ENCODE measurements around the gene KIF18A.
"Not testable (repeated sequence)": the region's sequence is repeated elsewhere in the genome, so short reads cannot be mapped to it uniquely, and the experiment has no call there.

Gene KIF18A

DNA sequence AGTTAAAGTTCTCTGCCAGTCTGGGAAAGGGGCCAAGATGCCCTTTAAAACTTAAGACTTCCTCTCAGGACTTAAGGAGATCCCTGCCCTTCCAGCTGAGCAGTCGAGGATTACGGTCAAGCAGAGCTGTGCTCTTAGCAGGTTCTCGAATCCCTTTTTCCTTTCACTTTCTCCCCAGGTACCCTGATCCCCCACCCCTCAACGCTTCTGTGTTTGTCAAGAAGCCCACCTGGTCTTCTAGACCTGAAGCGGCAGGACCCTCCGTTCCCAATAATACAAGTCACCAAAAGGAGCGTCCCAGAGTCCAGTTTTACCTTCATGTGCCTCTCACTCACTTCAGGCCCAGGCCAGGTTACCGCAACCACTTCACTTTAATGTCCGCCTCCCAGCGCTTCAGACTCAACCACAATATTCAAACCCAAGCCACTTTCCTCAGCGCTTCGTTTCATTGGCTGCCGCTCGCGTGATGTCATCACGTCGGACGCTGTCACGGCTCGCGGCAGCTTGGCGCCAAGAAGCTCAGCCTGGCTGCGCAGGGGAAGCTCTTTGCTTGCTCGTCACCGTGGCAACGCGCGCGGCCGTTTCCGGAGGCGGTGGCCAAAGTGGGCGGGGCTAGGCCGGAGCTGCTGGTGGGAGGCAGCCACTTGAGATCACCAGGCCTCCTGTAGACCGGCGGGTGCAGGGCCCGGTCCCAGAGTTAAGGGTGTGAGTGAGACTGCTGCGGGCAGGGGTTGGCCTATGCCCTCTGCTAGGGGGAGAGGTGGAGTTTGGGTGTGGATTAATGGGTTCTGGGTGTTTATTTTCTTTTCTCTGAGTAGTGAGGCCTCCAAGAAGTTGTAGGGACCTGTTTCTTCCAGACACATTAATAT is at the start of gene KIF18A, which contains the start of gene METTL15:
KIF18A (minus strand) TSS at position 407 of the 869 bp plus-strand sequence. CDS start 10,209 bp downstream, outside the sequence.
METTL15 (plus strand) TSS at position 639 of the 869 bp plus-strand sequence. CDS start 4,947 bp downstream, outside the sequence.
- peak; percentile 99 for DNase-seq

DNA sequence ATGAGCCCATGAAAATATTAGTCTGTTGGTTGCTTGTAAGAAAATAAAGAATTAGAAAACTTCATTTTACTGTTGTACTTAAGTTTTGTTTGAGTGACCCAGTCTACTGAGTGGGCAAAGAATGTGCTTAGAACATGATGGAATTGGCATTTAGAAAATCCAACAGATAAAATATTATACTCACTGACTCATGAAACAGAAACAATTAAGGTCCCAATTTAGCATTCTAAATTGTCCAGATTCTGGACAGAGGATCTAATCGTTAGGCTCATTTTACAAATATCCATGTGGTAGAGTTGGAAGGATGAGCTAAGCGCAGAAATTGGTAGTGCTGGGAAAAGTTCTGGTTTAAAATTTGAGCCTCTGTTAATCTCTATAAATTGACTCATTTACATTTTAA is 45.6 kb upstream of the KIF18A start:
- DNase-seq: no peak

DNA sequence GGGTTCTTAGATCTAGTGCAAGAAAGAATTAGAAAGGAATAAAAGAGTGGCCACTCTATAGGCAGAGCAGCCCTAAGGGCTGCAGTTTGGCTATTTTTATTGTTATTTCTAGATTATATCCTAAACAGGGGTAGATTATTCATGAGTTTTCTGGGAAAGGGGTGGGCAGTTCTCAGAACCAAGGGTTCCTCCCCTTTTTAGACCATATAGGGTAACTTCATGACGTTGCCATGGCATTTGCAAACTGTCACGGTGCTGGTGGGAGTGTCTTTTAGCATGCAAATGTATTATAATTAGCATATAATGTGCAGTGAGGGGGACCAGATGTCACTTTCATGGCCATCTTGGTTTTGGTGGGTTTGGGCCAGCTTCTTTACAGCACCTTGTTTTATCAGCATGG is 44.8 kb upstream of the KIF18A start:
- DNase-seq: no peak

DNA sequence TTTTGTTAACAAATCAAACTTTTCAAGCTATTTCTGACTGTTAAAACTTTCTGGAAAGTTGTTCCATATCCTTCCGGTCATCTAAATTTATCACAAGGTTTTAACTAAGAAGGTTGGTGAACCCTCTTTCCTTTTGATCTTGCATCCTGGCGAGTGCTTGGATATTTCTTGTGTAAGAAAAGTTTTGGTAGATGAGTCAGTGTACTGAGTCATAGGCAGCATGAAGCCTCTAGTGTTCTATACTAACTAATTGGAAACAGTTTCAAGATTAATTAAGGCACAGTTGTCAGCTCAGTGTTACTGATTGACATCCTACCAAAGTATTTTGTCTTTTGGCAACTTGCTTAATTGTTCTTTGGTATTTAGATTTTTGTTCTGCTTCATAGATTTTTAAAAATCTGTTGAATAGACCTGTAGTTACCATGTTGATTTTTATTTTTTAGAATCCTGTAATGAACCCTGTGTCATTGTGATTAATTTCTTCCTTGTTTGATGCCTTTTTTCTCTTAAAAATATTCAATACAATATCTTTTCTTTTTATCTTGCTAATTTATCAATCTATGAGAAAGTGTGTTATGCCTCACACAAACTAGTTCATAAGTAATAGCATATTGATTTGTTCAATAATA is 38.3 kb upstream of the KIF18A start:
- DNase-seq: no peak

DNA sequence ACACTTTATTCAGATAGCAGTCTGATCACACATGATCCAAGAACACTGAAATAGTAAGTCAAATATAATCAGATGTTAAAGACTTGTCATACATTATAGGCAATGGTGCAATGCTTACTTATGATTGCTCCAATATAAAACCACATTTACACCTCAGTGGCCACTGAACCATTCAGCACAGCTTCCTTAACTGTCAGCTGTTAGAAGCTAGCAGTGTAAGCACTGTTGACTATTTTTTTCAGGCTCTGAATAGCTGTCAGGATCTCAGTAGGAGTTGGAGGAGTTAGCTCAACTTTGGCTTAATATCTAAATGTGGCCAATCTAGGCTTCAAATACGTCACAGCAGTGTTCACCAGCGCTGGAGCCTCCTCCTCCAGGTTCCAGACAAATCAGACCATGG is 36.9 kb upstream of the KIF18A start:
- no peak for DNase-seq

DNA sequence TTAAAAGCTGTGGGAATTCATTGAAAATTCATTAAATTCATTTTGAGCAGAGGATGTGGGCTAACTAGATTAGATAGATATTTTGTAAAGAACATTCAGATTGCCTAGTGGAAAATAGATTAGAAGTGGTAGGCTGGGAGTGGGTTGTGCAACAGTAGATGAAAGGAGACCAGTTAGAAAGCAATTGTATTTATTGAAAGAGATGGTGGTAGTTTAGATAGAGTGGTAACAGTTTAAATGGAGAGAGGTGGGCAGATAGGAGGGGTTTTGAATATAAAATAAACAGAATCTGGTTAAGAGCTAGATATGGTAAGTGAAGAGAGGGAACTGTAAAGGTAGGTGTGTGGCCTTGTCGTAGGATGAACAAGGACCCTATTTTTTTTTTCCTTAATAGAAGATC is 34.8 kb upstream of the KIF18A start:
- no peak for DNase-seq

DNA sequence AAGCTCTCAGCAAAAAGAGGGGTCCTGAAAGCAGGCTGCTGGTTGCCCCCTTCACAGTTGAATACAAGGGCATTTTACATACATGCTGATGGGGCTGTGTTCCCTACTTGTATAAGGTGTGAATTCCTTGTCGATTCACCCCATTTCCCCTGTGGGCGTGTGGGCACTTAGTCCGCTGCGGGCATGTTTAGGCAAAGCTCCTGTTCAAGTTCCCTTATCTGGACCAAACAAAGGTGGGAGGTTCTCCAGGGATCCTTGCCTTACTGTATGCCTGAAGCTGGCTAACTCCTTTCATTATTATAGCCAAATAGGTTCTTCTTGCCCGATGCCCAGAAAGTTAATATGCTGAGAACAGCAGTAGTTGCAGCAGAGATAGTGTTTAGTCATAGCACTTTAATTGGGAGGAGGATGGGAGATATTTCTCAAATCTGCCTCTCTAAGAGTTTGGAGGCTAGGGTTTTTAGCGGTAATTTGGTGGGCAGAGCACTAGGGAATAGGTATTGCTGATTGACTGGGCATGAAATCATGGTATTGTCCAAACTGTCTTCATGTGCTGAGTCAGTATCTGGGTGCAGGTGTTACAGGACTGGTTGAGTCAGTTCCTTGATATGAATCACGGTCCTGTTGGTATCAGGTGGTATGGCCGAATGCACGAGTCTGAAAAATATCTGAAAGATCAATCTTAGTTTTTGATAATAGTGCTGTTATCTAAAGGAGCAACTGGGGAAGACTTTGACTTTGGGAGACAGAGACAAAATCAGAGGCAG is 32.9 kb upstream of the KIF18A start:
- no peak for DNase-seq

DNA sequence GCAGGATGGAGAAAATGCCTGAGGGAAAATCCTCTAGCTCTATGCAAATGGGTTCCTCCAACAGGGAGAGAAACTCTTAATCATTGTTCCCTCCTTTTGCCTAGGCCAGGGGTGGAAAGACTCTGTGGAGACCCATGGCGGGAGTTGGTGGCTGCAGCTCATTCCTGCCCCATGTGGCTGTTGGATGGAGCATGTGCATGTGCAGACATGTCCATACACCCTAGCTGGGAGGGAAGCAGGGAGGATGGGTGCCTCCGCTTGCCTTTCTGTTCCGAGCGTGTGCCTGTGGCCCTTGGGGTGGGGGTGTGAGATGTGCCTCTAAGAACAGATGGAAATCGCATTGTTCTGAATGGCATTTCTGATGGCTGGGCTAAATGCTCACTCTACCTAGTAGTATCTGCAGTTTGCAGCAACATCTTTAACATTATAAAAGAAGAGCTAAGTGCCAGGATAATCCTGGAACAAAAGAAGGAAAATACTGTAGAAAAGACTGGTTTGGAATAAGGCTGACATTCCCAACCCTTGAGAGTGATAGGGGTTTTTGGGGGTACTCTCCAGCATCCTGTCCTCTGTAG is 32.0 kb upstream of the KIF18A start:
- DNase-seq: no peak

DNA sequence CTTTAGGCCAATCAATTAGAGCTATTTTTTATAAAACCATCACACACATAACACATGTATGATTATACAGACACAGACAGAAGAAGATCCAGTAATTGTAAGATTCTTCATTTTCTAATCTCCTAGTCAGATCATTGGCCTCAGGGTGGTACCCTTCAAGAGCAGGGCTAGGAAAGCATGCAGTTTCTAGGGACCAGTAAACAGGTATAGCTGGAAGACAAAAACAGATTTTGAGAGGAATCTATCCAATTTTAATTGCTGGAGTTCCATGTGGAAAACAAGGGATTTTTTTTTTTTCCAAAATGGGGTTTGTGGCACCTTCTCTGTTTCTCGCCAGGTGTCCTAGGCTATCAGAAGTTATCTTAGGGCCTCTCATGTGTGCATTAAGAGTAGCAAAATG is 29.9 kb upstream of the KIF18A start:
- DNase-seq: no peak

DNA sequence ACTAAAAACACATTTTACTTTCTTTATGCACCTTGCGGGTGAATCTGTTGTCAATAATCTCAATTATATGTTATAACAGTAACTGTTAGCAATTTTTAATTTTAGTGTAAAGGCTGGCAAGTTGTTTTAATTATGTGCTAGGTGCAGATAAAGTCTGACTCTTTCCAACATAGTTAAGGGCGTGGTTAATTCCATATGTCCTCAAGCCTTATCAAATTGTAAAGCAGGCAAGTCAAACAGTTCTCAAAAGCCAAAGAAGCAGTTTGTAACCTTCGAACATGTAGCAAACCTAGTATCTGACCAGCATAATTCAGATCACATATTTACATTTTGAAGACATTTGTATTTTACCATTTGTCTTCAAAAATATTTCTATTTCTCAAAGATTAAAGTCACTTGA is 29.4 kb upstream of the KIF18A start:
- DNase-seq: no peak

DNA sequence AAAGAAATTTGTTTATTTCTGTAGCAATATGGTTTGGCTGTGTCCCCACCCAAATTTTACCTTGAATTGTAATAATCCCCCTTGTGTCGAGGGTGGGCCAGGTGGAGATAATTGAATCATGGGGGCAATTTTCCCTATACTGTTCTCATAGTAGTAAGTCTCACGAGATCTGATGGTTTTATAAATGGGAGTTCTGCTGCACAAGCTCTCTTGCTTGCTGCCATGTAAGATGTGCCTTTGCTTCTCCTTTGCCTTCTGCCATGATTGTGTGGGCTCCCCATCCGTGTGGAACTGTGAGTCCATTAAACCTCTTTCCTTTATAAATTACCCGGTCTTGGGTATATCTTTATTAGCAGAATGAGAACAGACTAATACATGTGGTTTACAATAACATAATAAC is 28.2 kb upstream of the KIF18A start:
- not testable (repeated sequence) for DNase-seq

DNA sequence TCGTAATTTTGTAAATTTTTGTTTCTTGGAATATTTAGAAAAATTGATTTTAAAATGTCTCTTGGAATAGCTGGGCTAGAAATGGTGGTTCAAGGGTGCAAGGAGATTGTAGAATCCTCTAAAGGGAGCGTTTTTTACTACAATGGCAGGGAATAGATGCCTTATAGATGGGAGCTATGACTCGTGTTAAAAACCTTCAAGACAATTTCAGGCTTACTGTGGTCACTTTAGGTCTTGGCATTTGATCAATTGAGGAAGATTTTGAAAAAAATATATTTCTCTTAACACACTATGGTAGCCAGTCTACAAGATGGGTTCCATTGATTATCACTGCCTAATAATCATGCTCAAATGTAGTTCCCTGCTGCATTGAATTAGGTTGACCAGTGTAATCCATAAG is 25.2 kb upstream of the KIF18A start:
- no peak for DNase-seq

DNA sequence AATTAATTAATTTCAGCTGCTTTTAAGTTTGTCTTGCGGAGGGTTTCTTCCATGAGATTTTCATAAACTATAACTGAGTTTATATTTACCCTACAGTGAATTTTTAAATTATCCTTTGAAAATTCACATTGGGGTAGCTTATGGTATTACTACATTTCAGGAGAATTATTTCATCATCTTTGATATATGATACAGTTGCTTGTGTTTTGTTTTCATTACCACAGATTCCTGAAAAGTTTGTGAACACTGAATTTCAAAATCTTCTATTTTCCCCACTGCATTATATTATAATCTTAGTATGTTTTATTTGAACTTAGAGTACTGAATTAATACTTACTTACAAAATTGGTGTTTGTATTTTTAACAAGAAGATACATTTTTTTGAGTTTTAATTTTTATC is 24.6 kb upstream of the KIF18A start:
- DNase-seq: no peak

DNA sequence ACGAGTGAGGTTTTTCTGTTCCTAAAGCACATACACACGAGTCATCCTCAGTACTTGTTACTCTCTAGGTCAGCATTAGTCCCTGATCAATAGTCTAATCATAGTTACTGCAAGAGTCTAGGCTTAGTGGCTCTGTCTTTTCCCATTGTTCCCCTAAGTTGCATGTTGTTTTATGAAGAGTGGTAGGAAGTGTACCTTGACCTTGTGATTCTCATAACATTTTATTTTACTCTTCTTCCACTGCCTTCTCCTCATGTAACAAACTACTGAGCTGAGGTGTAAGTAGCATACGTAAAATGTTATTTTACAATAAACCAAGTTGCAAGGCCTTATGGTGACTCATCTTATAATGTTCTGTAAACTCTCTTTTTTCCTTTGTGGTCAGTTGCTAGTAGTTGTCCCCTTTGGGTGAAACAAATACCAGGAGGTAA is 15.2 kb upstream of the KIF18A start:
- no peak for DNase-seq

DNA sequence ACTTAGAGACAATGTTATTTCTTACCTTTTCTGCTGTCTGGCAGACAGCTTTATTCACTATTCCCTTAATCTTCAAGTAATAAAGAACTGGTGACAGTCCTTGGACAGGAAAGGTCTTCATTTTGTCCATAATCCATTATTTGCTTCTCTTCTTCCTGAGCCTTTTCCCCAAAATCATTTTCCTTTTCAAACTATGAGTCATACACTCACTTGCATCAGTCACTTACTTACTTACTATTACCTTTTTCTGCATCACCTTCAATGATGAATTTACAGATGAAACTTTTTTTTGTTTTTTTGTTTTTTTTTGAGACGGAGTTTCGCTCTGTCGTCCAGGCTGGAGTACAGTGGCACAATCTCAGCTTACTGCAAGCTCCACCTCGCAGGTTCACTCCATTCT is 9.8 kb upstream of the KIF18A start:
- DNase-seq: no peak

DNA sequence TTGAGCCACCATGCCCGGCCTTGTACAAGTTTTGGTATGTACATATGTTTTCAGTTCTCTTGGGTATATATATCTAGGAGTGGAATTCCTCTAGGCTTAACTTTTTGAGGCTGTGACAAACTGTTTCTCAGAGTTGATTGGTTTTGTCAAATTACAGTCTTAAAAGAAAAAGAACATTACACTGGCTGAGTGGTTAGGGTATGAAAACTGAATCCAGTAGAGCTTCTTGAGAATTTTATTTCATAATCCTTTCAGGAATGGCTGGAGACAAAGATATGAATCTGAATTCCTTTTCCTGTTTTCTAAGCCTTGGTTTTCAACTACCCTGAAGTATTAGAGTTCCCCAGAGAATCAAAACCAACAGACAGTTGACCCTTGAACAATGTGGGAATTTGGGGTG is 6.8 kb upstream of the KIF18A start:
- no peak for DNase-seq

DNA sequence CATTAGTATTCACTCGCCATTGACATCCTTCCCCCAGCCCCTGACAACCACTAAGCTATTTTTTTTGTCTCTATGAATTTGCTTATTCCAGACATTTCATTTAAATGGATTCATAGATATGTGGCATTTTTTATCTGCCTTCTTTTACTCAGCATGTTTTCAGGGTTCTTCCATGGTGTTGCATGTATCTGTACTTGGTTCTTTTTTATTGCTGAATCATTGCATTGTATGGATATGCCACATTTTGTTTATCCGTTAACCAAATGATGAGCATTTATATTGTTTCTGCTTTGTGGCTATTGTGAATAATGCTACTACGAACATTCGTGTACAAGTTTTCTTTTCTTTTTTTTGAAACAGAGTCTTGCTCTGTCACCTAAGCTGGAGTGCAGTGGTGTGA is 6.2 kb upstream of the KIF18A start:
- no peak for DNase-seq

DNA sequence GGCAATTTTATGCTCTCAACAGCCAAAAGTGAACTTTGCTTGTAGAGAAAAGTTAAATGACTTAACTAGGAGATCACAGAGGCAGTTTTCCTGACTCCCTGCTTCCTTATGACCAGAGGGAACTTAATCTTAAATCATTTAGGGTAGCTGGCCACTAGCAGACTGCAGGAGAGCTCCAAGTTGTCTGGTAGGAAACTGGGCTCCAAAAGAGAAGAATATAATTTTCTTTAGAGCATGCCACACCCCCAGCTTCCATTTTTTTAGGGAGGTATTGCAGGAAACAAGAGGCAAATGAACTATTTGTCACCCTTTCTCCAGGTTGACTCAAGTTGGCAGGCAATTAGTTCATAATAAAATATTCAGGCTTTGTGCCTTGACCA is 2.9 kb upstream of the KIF18A start:
- DNase-seq: no peak

DNA sequence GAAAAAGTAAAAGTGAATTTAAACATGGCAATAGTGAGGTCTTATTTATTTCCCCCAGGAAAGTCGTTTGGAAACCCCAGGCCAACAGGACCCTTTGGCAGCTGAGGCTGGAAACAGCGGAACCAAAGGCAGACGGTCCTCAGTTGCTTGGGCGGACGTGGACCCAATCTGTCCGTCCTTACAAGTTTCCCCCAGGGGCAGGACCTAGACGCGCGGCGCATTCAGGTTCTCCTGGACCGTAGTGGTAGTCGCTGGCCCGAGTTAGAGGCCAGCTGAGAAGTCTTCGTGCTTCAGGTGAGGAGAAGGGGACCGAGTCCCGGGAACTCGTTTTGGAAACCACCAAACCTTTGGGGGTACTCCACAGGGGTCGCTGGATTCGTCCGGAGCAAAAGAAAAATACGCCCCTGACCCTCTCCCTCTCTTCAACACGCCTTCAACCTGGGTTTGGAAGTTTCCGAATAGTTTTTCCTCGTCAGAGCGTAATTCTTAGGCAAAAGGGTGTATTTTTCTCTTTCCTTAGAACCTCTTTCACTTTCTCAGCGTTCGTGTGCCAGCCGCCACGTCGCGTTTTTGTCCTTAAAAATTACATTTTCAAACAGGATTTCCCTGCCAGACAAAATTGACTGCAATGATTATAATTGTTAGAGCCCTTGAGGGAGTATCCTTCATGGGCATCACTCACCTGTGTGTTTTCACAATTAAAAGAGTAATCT is 2.3 kb upstream of the KIF18A start:
- peak; percentile 73 to 75 for DNase-seq

DNA sequence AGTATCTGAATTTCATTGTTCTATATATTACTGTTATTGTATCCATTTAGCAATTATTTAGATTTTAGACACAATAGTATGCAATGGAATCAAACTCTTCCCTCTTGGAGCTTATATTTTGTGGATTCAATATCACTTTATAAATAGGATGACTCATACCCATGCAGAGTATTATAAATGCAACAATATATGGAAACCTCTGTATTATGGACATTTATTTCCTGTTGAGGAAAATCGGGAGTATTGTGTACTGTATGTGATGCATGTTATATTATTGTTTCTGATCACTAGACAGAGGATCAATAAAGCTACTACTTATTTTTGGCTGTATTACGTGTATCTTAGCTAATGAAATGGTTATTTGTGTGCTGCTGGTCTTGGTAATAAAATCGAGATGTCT is 1.0 kb upstream of the KIF18A start:
- no peak for DNase-seq

DNA sequence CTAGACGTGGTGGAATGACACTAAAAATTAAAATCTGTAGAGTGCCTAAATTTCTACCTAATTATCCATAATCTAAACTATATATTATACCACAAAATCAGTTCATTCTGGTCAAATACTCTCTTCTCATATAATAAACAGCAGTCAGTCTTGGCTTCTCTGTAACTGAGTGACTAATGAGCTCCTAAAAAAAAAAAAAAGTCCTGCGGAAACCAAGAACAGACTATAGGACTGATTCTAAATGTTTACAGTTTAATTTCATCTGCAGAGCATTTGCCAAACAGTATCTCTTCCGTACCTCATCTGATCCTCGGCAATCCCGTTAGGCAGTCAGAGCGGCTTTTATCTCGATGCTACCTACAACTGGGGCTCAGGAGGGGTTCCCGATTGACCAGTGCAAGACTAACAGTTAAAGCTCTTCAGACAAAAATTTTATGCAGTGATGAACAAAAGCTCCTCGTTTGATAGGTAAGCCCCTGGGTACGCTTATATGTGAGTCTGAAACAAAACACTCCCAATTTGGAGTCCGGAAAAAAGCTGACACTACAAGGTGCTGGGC is 686 bp downstream of the KIF18A start:
- DNase-seq: peak; percentile 35 to 38

DNA sequence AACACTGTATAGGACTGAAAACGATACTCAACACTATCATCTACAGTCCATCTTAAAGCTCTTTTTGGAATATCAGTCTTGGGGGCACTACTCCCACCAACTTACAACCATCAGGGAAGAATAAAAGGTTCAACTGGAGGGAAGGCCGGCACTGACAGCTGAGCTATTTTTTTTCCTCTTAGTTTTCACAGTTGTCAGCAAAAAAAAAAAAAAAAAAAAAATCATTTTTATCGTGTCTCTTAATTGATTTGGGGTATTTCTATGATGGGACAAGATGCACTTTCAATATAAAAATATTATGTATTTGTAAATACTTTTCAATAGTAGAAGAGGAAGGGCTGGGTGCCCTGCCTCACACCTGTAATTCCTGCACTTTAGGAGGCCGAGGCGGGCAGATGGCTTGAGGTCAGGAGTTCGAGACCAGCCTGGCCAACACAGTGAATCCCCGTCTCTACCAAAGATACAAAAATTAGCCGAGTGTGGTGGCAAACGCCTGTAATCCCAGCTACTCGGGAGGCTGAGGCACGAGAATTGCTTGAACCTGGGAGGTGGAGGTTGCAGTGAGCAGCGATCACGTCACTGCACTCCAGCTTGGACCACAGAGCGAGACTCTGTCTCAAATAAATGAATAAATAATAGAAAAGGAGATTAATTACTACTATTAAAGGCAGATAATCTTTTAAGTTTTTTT is 1.5 kb downstream of the KIF18A start:
- no peak for DNase-seq

Data from activated T-cell treated with anti-CD3 and anti-CD28 coated beads, Interleukin-2, amount 50 U/mL, for 48 hours (primary cell).